Measurements from ENCODE around the gene ABLIM3.

Gene ABLIM3

DNA sequence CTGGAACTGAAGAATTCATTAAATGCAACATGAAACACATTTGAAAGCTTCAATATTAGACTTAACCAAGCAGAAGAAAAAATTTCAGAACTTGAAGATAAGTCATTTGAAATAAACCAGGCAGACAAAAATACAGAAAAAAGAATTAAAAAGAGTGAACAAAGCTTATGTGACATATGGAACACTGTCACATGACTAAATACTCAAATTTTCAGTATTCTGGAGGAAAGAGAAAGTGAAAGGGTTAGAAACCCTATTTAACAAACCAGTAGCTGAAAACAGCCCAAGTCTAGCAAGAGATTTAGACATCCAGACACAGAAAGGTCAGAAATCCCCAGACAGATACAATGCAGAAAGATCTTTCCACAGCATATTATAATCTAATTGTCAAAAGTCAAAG, 41.4 kb upstream of the ABLIM3 start (continued):
- no peak for TF ChIP-seq CSDC2 (CRISPR knock-in tag; IDR thresholded peaks at IDR 0.05)
- no peak for TF ChIP-seq TCF4 (CRISPR knock-in tag; IDR thresholded peaks at IDR 0.05; ENCODE audit: borderline replicate concordance)
- no peak for TF ChIP-seq ZC3H10 (CRISPR knock-in tag; IDR thresholded peaks at IDR 0.05)
- no peak for TF ChIP-seq OSR1 (CRISPR knock-in tag; IDR thresholded peaks at IDR 0.05)
- TF ChIP-seq, protein P1, sequence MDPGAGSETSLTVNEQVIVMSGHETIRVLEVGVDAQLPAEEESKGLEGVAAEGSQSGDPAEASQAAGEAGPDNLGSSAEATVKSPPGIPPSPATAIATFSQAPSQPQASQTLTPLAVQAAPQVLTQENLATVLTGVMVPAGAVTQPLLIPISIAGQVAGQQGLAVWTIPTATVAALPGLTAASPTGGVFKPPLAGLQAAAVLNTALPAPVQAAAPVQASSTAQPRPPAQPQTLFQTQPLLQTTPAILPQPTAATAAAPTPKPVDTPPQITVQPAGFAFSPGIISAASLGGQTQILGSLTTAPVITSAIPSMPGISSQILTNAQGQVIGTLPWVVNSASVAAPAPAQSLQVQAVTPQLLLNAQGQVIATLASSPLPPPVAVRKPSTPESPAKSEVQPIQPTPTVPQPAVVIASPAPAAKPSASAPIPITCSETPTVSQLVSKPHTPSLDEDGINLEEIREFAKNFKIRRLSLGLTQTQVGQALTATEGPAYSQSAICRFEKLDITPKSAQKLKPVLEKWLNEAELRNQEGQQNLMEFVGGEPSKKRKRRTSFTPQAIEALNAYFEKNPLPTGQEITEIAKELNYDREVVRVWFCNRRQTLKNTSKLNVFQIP (CRISPR knock-in tag; IDR thresholded peaks at IDR 0.05; ENCODE audit: borderline replicate concordance, low read depth) = no peak
- TF ChIP-seq ZNF565 (CRISPR knock-in tag; conservative IDR thresholded peaks at IDR 0.05; ENCODE audit: low read depth) = no peak

DNA sequence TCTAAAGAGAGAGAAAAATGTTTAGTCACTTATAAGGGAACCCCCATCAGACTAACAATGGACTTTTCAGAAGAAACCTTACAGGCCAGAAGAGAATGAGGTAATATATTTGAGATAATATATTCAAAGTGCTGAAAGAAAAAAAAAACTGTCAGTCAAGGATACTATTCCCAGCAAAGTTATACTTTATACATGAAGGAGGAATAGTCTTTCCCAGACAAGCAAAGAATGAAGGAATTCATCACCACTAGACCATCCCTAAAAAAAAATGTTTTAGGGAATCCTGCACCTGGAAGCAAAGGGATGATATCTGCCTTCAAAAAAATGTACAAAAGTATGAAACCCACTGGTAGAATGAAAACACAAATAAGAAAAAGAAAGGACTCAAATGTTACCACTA, 41.0 kb upstream of the ABLIM3 start:
- TF ChIP-seq, protein P1 (CRISPR knock-in tag; IDR thresholded peaks at IDR 0.05; ENCODE audit: borderline replicate concordance, low read depth) = no peak
- TF ChIP-seq BACH2 (CRISPR knock-in tag; IDR thresholded peaks at IDR 0.05; ENCODE audit: borderline replicate concordance) (no peak), OSR1 (CRISPR knock-in tag; IDR thresholded peaks at IDR 0.05) (no peak), SNAI2 (CRISPR knock-in tag; IDR thresholded peaks at IDR 0.05) (no peak), ESRRG (CRISPR knock-in tag; IDR thresholded peaks at IDR 0.05) (no peak), ARNTL (CRISPR knock-in tag; IDR thresholded peaks at IDR 0.05; ENCODE audit: borderline replicate concordance, low read depth) (no peak), CSDC2 (CRISPR knock-in tag; IDR thresholded peaks at IDR 0.05) (no peak), RARB (CRISPR knock-in tag; IDR thresholded peaks at IDR 0.05) (no peak), ZNF8 (CRISPR knock-in tag; IDR thresholded peaks at IDR 0.05) (no peak), ZFP30 (CRISPR knock-in tag; IDR thresholded peaks at IDR 0.05) (no peak), GLIS3 (CRISPR knock-in tag; IDR thresholded peaks at IDR 0.05) (no peak), PPARA (CRISPR knock-in tag; IDR thresholded peaks at IDR 0.05; ENCODE audit: borderline replicate concordance) (no peak), TOX (CRISPR knock-in tag; IDR thresholded peaks at IDR 0.05; ENCODE audit: borderline replicate concordance) (no peak), ISL1 (CRISPR knock-in tag; IDR thresholded peaks at IDR 0.05) (no peak), ZNF565 (CRISPR knock-in tag; conservative IDR thresholded peaks at IDR 0.05; ENCODE audit: low read depth) (no peak)
- TF ChIP-seq, protein P2, sequence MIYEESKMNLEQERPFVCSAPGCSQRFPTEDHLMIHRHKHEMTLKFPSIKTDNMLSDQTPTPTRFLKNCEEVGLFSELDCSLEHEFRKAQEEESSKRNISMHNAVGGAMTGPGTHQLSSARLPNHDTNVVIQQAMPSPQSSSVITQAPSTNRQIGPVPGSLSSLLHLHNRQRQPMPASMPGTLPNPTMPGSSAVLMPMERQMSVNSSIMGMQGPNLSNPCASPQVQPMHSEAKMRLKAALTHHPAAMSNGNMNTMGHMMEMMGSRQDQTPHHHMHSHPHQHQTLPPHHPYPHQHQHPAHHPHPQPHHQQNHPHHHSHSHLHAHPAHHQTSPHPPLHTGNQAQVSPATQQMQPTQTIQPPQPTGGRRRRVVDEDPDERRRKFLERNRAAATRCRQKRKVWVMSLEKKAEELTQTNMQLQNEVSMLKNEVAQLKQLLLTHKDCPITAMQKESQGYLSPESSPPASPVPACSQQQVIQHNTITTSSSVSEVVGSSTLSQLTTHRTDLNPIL (CRISPR knock-in tag; IDR thresholded peaks at IDR 0.05; ENCODE audit: low read depth) = no peak
- TF ChIP-seq, protein P3, sequence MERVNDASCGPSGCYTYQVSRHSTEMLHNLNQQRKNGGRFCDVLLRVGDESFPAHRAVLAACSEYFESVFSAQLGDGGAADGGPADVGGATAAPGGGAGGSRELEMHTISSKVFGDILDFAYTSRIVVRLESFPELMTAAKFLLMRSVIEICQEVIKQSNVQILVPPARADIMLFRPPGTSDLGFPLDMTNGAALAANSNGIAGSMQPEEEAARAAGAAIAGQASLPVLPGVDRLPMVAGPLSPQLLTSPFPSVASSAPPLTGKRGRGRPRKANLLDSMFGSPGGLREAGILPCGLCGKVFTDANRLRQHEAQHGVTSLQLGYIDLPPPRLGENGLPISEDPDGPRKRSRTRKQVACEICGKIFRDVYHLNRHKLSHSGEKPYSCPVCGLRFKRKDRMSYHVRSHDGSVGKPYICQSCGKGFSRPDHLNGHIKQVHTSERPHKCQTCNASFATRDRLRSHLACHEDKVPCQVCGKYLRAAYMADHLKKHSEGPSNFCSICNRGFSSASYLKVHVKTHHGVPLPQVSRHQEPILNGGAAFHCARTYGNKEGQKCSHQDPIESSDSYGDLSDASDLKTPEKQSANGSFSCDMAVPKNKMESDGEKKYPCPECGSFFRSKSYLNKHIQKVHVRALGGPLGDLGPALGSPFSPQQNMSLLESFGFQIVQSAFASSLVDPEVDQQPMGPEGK (CRISPR knock-in tag; IDR thresholded peaks at IDR 0.05; ENCODE audit: borderline replicate concordance) = no peak
- ATAC-seq = no peak

DNA sequence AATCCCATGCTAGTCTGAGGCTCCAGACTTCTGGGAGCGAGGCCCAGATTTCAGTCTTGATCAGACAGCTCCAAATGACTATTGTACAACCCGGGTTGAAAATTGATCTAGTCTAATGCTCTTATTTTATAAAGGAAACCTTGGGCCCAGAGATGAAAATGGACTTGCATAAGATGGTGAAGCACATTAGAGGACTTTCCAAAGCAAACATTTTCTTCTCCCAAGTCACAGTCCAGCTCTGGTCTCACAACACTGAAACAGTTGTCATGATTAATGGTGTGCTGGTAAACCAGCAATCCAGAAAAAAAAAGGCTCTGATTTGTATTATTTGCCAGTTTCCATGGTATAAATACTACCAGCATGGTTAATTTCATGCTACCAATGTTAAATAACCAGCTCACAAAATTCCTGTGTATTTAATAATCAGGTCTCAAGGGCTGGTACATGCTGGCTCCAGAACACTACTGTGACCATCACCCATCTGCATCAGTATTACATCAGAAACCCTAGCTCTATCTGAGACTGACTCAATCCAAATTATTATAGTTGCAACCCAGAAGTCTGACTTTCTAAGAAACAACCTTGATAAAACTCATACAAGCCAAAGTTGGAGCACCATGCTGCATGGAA, 32.5 kb upstream of the ABLIM3 start:
- no peak for ATAC-seq
- no peak for TF ChIP-seq TOX (CRISPR knock-in tag; IDR thresholded peaks at IDR 0.05; ENCODE audit: borderline replicate concordance)
- no peak for TF ChIP-seq ZNF565 (CRISPR knock-in tag; conservative IDR thresholded peaks at IDR 0.05; ENCODE audit: low read depth)
- no peak for TF ChIP-seq ZFP30 (CRISPR knock-in tag; IDR thresholded peaks at IDR 0.05)
- TF ChIP-seq SNAI2 (CRISPR knock-in tag; IDR thresholded peaks at IDR 0.05) = no peak
- no peak for TF ChIP-seq TCF4 (CRISPR knock-in tag; IDR thresholded peaks at IDR 0.05; ENCODE audit: borderline replicate concordance)
- TF ChIP-seq, protein P4, sequence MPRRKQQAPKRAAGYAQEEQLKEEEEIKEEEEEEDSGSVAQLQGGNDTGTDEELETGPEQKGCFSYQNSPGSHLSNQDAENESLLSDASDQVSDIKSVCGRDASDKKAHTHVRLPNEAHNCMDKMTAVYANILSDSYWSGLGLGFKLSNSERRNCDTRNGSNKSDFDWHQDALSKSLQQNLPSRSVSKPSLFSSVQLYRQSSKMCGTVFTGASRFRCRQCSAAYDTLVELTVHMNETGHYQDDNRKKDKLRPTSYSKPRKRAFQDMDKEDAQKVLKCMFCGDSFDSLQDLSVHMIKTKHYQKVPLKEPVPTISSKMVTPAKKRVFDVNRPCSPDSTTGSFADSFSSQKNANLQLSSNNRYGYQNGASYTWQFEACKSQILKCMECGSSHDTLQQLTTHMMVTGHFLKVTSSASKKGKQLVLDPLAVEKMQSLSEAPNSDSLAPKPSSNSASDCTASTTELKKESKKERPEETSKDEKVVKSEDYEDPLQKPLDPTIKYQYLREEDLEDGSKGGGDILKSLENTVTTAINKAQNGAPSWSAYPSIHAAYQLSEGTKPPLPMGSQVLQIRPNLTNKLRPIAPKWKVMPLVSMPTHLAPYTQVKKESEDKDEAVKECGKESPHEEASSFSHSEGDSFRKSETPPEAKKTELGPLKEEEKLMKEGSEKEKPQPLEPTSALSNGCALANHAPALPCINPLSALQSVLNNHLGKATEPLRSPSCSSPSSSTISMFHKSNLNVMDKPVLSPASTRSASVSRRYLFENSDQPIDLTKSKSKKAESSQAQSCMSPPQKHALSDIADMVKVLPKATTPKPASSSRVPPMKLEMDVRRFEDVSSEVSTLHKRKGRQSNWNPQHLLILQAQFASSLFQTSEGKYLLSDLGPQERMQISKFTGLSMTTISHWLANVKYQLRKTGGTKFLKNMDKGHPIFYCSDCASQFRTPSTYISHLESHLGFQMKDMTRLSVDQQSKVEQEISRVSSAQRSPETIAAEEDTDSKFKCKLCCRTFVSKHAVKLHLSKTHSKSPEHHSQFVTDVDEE (CRISPR knock-in tag; IDR thresholded peaks at IDR 0.05) = no peak
- TF ChIP-seq ZNF70 (CRISPR knock-in tag; IDR thresholded peaks at IDR 0.05) = no peak
- TF ChIP-seq CSDC2 (CRISPR knock-in tag; IDR thresholded peaks at IDR 0.05) = no peak
- TF ChIP-seq BACH2 (CRISPR knock-in tag; IDR thresholded peaks at IDR 0.05; ENCODE audit: borderline replicate concordance) = no peak
- no peak for TF ChIP-seq PPARA (CRISPR knock-in tag; IDR thresholded peaks at IDR 0.05; ENCODE audit: borderline replicate concordance)
- TF ChIP-seq, protein P5, sequence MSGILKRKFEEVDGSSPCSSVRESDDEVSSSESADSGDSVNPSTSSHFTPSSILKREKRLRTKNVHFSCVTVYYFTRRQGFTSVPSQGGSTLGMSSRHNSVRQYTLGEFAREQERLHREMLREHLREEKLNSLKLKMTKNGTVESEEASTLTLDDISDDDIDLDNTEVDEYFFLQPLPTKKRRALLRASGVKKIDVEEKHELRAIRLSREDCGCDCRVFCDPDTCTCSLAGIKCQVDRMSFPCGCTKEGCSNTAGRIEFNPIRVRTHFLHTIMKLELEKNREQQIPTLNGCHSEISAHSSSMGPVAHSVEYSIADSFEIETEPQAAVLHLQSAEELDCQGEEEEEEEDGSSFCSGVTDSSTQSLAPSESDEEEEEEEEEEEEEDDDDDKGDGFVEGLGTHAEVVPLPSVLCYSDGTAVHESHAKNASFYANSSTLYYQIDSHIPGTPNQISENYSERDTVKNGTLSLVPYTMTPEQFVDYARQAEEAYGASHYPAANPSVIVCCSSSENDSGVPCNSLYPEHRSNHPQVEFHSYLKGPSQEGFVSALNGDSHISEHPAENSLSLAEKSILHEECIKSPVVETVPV (CRISPR knock-in tag; IDR thresholded peaks at IDR 0.05) = no peak
- TF ChIP-seq ZFP3 (CRISPR knock-in tag; IDR thresholded peaks at IDR 0.05) = no peak
- TF ChIP-seq ZNF8 (CRISPR knock-in tag; IDR thresholded peaks at IDR 0.05) = no peak
- no peak for TF ChIP-seq OSR1 (CRISPR knock-in tag; IDR thresholded peaks at IDR 0.05)
- no peak for TF ChIP-seq ISL1 (CRISPR knock-in tag; IDR thresholded peaks at IDR 0.05)
- no peak for TF ChIP-seq ARNTL (CRISPR knock-in tag; IDR thresholded peaks at IDR 0.05; ENCODE audit: borderline replicate concordance, low read depth)
- TF ChIP-seq, protein P2 (CRISPR knock-in tag; IDR thresholded peaks at IDR 0.05; ENCODE audit: low read depth) = no peak
- no peak for TF ChIP-seq GLIS3 (CRISPR knock-in tag; IDR thresholded peaks at IDR 0.05)
- TF ChIP-seq RARB (CRISPR knock-in tag; IDR thresholded peaks at IDR 0.05) = no peak

Measured in SK-N-SH treated with all-trans-retinoic acid at 6 μM for 48 hours (cell line).